HG03175 (cell line): ENCODE data around the gene ZNF516.
"Not testable (repeated sequence)": the region's sequence is repeated elsewhere in the genome, so short reads cannot be mapped to it uniquely, and the experiment has no call there.

Source experiments
- ATAC-seq: cut with Tn5 transposase; IDR thresholded peaks from one replicate; pipeline ENCODE4 v1.9.1; 2021; ENCODE audit warnings: mild to moderate bottlenecking, moderate library complexity; ENCODE audit not compliant: unreplicated experiment

Gene ZNF516

DNA sequence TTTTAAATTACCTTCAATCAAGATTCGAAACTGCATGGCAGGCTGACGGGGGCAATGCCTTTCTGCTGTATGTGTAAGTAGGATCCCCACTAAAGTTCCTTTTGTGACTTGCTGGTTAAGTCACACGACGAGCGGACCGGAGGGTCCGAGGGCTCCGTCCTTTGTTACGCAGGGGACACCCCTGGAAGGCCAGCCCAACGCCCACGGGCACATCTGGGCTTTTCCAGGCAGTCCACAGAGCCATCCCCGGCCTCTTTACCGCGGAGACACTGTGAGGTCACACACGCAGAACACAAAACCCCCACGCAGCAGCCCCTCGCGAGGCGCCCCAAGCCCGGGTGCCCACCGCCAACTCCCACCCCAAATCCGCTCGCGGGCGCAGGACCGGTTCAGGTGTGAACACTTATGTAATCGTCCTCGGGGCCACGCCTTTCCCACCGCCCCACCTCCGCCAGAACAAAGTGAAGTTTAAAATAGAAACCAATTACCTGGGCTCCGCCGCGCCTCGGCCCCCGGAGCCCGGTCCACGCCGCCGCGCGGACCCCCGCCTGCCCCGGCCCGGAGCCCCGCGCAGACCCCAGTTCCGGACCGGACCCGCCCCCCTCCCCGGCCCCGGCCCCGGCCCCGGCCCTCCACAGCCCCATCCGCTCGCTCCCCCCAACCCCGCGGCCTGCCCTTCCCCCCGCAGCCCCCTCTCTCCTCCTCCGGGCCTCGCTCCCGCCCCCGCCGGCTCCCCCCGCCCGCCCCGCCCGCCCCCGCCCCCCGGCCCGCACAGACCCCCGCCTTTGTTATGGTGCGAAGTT, 4.2 kb downstream of the ZNF516 start:
- peak; percentile 15 for ATAC-seq

DNA sequence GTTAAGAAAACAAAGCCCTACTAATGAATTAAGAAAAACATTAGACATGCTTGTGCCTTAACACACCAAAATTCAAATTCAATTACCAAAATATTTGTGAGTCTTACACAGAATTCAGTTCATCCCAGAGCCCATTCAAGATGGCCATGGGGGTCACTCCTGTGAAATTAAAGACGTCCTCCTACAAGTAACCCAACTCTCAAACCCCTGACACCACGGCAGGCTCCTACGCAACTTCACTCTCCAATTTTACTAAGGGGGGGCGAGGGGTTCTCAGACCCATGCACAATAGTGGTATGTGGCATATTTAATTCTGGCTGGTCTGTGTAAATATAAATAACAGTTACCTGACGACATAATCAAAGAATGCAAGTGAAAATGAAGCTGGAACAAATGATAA, 5.0 kb downstream of the ZNF516 start:
- no peak for ATAC-seq

DNA sequence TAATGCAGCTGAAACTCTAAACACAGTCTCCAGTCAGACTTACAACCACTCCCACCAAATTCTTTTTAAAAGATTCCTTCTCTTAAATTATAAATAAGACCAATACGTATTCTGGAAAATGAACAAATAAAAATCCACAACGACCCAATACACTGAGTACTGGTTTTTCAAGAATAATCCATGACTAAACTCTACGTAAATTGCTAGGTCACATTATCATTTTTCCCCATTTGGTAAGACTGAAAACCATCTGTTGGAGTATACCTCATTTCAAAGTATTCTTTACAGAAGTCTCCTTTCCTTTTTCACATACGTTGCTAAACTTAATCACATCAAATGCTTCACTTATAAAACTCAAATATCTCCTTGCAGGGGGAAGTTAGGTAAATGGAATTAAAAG, 6.0 kb downstream of the ZNF516 start:
- ATAC-seq, result no peak

- no peak for ATAC-seq
Observed at GRCh38 chr18:76488190-76488589, 6.9 kb downstream of the ZNF516 start.

DNA sequence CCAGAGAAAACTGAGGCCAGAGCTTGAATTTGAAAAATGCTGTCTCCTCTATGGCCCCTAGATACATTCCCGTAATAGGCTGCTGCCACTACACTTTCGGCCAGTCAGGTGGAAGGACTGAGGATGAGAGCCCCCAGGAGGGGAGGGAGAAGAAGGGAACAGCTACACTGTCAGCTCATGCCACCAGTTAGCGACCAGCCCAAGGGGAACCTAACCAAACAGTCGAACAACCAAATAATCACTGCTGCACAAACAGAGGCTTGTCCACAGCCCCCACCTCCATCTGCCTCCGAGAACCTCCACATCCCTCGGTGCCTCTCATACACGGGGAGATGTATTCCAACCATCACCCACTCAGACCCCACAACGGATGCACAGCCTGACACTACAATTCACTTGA, 7.3 kb downstream of the ZNF516 start:
- ATAC-seq, result no peak

GRCh38 chr18:76487070-76487469, 8.0 kb downstream of the ZNF516 start:
- ATAC-seq, result no peak

GRCh38 chr18:76486574-76486973, 8.5 kb downstream of the ZNF516 start:
- ATAC-seq, result no peak

DNA sequence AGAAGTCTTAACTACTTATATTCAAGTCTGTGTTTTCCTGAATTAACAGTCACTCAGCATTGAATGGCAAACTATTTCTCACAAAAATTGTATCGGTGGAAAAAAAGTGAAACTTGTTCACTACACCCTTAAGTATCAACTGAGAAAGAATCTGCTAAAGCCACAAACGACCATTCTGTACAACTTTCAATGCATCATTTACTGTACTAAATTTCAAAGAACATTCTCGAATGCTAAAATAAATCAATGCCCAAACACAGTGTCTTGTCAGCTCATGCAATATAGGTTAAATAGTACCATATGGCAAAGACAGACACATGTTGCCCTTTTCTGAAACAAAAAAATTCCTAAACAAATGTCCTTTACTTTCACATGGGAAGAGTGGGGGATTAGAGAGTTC, 9.0 kb downstream of the ZNF516 start:
- ATAC-seq, result no peak

DNA sequence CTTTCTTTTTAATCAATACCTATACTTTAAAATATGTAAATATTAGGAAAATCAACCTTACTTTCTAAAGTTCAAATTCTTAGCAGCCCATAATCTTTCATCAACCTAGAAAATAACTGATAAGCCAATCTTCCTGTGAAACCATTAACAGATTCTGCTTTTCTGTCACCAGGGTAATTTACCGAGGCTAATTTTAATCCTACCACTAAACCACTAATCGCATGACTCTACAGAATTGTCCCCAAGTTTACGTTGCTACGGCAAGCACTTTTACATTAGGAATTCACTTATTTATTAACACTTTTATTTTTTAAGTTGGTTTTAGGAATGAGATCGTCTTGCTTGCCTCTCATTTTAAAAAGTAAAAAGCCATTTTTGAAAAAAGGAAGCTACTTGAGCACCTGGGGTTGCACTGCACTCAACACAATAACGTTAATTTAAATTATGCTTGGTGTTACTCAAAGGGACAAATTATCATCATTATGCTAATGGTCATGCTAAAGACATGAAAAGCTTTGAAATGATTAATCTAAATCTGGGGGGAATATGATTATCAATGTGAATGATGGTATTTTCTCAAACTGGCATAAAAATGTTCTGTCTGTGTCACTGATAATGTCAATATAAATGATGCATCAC, 10.2 kb downstream of the ZNF516 start:
- ATAC-seq, result peak; percentile 83

- no peak for ATAC-seq
Observed at GRCh38 chr18:76483780-76484179, 11.3 kb downstream of the ZNF516 start.

DNA sequence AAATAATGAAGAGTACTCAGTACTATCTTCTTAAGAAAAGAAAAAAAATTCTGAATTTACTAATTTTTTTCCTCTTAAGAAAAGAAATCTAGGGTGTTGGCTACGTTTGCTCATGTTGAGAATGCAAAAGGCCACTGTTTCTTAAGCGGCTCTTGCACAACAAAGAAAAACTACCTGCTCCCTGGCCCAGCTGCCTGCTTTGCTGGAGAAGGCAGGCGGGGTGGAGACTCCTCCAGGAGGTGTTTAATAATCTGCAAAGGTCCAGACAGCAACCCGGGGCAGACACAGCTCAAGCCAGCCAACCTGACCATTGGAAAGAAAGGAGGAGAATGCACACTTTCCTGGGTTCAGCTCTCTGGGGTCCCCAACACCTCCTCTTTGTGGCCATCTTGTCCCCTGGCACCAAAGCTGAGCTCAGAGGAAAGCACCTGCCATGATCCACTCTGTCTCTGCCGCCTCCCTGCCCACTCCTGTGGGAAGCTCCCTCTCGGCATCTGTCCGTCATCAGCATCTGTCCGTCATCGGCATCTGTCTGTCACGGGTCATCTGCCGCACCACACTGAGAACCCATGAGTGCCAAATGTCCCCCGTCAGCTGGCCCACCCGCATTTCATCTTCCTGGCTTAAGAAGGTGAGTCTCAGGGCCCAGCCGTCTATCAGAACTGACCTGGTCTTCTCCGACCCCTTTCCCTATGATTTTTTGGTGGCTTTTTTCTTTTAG, 11.9 kb downstream of the ZNF516 start:
- no peak for ATAC-seq

GRCh38 chr18:76482267-76482666, 12.8 kb downstream of the ZNF516 start:
- ATAC-seq, result no peak

DNA sequence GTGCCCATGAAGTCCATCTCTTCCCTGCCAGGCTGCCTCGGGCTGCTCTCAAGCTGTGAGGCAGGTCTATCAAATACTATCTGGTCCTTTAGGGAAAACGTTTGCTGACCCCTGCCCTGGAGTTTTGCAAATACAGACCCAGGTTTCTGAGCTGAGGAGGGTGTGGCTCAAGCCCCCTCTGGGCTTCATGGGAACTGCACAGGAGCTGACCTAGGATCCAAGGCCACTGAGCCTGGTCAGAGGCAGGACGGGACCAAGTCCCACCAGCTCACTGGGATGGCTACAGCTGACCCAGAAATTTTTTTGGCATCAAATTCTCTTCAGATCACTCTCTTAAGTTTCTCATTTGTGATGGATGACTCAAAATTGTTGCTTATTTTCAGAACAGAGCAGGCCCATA, 14.1 kb downstream of the ZNF516 start:
- no peak for ATAC-seq

DNA sequence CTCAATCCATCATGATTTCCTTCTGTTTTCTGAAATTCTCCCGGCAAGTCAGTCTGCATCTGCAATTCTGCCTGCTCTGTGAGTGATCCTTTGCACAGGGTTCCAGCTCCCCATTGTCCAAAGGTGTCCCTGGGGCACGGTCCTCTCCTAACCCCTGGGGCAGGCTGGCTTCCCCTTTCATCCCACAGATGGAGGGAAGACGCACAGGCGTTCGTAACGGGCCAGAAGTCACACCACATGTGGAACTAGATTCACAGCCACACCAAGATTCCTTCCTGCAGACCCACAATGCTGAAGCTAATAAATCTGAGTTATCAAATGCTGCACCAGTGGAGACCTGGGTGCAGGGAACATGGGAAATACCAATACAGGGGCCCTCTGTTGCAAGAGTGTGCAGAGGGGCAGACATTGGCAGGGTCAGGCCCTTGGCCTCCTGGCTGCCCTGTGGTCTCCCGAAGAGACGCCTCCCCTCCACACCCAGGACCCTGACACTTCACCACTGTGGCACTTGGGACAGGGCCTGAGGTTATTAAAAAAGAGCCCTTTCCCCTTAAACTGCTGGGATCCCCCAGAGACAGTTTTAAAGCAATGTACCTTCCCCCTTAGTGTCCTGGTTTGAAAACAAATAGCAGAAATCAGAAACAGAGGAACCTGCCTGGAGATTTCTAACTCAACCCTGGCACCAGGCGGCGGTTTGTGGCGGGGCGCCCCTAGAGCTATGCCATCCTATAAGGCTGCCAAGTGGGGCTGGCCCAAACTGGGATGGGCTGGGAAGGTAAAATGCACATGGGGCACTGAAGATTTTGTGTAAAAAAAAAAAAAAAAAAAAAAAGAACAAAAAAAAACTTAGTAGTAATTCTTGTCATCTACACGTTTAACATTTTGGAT, 15.4 kb downstream of the ZNF516 start:
- no peak for ATAC-seq

DNA sequence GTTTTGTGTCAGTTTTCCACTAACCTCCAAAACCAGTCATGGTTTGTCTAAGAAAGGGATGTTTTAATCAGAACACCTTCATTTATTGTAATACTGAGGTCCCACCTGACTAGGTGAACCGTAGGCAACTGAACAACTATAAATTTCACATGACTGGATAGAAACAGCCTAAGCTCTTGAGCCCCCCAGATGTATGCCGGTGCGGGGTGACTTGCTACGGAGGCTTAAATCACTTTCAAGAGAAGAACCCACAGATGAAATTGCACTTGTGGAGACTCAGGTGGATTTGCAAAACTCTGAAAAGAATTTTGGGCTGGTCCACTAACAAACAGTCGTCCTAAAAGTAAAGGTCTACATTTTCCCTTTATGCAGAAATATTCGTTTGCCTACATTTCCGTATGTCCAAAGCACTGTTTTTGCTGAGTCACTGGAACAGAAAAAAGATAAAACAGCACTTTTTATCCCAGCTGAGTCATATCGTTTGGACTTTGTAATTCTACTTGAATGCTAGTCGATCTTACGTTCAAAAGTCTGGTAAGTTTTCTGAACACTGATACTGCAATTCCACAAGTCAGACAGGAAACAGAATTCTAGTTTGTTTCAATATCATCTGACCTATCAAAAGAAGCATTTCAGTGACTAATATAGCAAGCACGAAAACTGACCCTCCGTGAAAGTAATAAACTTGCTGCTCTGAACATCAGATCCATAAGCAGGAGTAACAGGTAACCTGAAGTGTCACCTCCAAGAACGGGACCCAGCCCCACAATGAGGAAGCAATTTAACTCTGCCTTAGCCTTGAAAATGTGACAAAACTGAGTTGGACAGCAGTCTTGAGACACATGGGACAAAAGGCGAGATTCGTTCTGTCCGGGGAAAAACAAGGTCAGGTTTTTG, 18.1 kb downstream of the ZNF516 start:
- peak; percentile 85 for ATAC-seq

- no peak for ATAC-seq
Observed at GRCh38 chr18:76475450-76476194, 19.4 kb downstream of the ZNF516 start.

- no peak for ATAC-seq
Observed at GRCh38 chr18:76474824-76475223, 20.2 kb downstream of the ZNF516 start.

- not testable (repeated sequence) for ATAC-seq
Observed at GRCh38 chr18:76473521-76473920, 21.5 kb downstream of the ZNF516 start.

- no peak for ATAC-seq
Observed at GRCh38 chr18:76472829-76473228, 22.2 kb downstream of the ZNF516 start.
